ENCODE measurements around the gene FIGNL2.

FIGNL2 gene

GRCh38 chr12:51863933-51864832, 15.7 kb upstream of the FIGNL2 start:
- TF ChIP-seq CTCF (IDR thresholded peaks at IDR 0.05; ENCODE audit: extremely low read depth, missing control alignments) = no peak
- DNase-seq (ENCODE audit: low spot score) = no peak

GRCh38 chr12:51863363-51863932, 14.9 kb upstream of the FIGNL2 start:
- DNase-seq (ENCODE audit: low spot score) = no peak
- no peak for TF ChIP-seq CTCF (IDR thresholded peaks at IDR 0.05; ENCODE audit: extremely low read depth, missing control alignments)

- DNase-seq (ENCODE audit: low spot score) = no peak
- no peak for TF ChIP-seq CTCF (IDR thresholded peaks at IDR 0.05; ENCODE audit: extremely low read depth, missing control alignments)
Measured at GRCh38 chr12:51862947-51863346, 14.4 kb upstream of the FIGNL2 start.

- DNase-seq (ENCODE audit: low spot score) = no peak
- no peak for TF ChIP-seq CTCF (IDR thresholded peaks at IDR 0.05; ENCODE audit: extremely low read depth, missing control alignments)
Measured at GRCh38 chr12:51860986-51861385, 12.5 kb upstream of the FIGNL2 start.

GRCh38 chr12:51855586-51856428, 7.3 kb upstream of the FIGNL2 start:
- no peak for TF ChIP-seq CTCF (IDR thresholded peaks at IDR 0.05; ENCODE audit: extremely low read depth, missing control alignments)
- no peak for DNase-seq (ENCODE audit: low spot score)

- no peak for TF ChIP-seq CTCF (IDR thresholded peaks at IDR 0.05; ENCODE audit: extremely low read depth, missing control alignments)
- DNase-seq (ENCODE audit: low spot score) = no peak
Measured at GRCh38 chr12:51852404-51853137, 4.1 kb upstream of the FIGNL2 start.

Measured in GM20000 (cell line).